GM10248 (cell line): ENCODE results near the gene SYT17.

Experiments
- CTCF ChIA-PET: fragments of 300-600 bp; sonication (Branson Sonifier 250); formaldehyde crosslinking; extraction: SDS; loops from one replicate; lab custom pipeline; 2021; ENCODE audit warnings: antibody characterized with exemption; lab: Yijun Ruan, JAX
- POLR2A ChIA-PET: fragments of 350-650 bp; sonication (Branson Sonifier 250); formaldehyde crosslinking; extraction: SDS; loops from one replicate; lab custom pipeline; 2020; ENCODE audit warnings: antibody characterized with exemption; lab: Yijun Ruan, JAX
- DNase-seq: peaks from one replicate; pipeline ENCODE4 v3.0.0; 2012; ENCODE audit errors: extremely low spot score
- CTCF ChIP-seq: IDR thresholded peaks from 2 replicates; pipeline ENCODE4 v1.5.1; 2012; ENCODE audit warnings: mild to moderate bottlenecking, low read depth; ENCODE audit errors: extremely low read depth, missing control alignments, control extremely low read depth

Gene SYT17

DNA sequence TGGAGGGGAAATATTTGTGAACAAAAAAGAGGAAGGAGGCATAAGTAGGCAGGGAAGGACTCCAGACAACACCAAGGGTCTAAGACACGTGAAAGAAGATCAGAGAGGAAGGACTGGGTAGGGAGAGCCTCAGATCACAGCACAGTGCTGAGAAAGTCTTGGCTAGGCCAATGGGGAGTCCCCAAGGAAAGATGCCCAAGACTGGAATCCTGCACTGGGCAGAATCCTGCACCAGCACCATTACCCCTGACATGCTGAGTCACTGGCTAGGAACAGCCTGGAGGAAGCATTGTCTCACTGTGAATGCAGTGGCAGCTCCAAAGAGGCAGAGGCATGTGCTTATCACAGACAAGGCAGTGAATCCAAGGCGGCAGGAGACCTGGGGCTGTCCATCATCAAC lies 136.7 kb downstream of the SYT17 start:
- DNase-seq, result no peak
- ChIA-PET CTCF (no interaction called here), POLR2A (no interaction called here)
- TF ChIP-seq CTCF, result no peak

DNA sequence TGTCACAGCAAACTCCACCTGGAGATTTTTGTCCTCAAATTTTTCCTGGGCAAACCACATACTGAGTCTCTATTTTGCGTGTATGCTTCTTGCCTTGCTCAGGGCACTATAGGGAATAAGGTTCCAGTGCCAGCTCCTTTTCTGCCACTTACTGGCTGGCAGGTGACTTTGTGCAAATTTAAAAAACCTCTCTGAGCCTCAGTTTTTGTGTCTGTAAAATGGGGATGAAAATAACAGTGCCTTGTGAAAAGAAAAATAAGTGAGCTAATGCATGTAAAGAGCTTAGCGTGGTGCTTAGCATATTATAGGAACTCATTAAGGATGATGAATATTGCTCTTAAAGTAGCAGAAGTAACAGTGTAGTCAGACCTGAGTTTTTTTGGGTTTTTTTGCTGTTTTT lies 137.4 kb downstream of the SYT17 start:
- CTCF ChIA-PET, result no interaction called here
- no peak for TF ChIP-seq CTCF
- POLR2A ChIA-PET, result no interaction called here
- DNase-seq, result no peak

GRCh38 chr16:19307587-19308241 lies 139.7 kb downstream of the SYT17 start:
- no peak for DNase-seq
- no peak for TF ChIP-seq CTCF
- CTCF ChIA-PET, result no interaction called here
- POLR2A ChIA-PET, result no interaction called here

DNA sequence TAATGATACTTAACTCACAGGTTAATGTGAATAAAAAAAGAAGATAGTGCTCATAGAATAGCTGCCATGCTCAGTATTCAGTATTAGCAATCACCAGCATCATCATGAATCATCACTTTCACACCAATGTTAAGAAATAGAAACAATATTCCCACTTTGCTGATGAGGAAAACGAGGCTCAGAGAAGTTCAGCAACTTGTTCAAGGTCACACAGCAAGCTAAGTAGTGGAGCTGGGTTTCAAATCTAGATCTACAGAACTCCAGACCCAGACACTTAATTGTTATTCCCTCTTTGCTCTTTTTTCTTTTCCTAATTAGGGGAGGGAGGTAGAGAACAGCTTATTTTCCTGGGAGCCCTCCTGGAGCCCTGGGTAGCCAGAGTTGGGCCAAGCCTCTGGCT lies 140.4 kb downstream of the SYT17 start:
- no peak for TF ChIP-seq CTCF
- DNase-seq, result no peak
- POLR2A ChIA-PET, result no interaction called here
- CTCF ChIA-PET, result interaction anchor here (0.7 to 1.2 kb wide), 2 partner anchors 11 to 16 kb away, joined by 3 read pairs; no protein-coding TSS in a partner anchor

DNA sequence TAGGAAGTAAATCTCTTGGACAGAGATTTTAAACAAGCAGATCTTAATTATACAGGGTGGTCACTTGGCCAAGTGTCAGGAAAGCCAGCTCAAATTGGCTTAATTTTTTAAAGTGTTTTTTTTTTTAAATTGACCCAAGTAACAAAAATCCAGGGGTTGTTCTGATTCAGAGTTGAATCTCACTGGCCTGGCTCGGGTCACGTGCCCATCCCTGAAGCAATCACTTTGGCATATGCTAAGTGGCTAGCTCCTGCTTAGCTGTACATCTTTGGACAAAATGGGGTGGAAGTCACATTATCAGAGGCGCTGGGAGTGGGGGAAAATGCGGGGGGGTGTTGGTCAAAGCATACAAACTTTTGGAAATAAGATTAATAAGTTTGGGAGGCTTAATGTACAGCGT lies 141.1 kb downstream of the SYT17 start:
- no peak for DNase-seq
- ChIA-PET CTCF (interaction anchor here (0.7 to 1.2 kb wide), 2 partner anchors 10 to 15 kb away, joined by 3 read pairs; no protein-coding TSS in a partner anchor), POLR2A (interaction anchor here (0.7 kb wide), 1 partner anchor 242 kb away, joined by 3 read pairs; the partner anchor contains the start of gene COQ7)
- no peak for TF ChIP-seq CTCF

- no peak for DNase-seq
- CTCF ChIA-PET, result no interaction called here
- POLR2A ChIA-PET, result no interaction called here
- no peak for TF ChIP-seq CTCF
Measured at GRCh38 chr16:19314718-19315425, 146.8 kb downstream of the SYT17 start.
